ENCODE results near the gene LAX1.
"Not testable (repeated sequence)": the region's sequence is repeated elsewhere in the genome, so short reads cannot be mapped to it uniquely, and the experiment has no call there.

Gene LAX1

DNA sequence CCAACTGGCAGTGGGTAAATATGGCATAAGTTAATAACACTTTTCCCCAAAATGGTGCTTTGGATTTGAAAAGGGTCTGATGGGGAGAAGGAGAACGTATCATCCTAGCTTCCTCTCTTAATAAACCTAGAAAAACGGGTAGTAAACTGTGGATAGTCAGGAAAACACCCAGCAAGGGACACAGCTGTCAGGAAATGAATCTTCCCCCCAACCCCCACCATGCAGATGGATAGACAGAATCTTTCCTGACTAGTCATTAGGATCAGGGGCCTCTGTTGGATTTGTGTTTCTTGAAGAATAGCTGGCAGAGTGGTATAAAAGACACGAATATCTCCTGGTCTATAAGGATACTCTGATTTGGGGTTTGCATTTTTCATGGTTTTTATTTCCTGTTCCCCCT, 22.5 kb upstream of the LAX1 start:
- no peak for DNase-seq (ENCODE audit: low read depth)
- TF ChIP-seq CTCF (conservative IDR thresholded peaks at IDR 0.05; ENCODE audit: control insufficient read depth, insufficient read depth, low read depth, low read length): no peak
- no peak overlapping the region for H3K4me3 ChIP-seq (ENCODE audit: control insufficient read depth, low read depth, low read length)

GRCh38 chr1:203743091-203743571, 21.9 kb upstream of the LAX1 start:
- TF ChIP-seq CTCF (conservative IDR thresholded peaks at IDR 0.05; ENCODE audit: control insufficient read depth, insufficient read depth, low read depth, low read length): no peak
- no peak overlapping the region for H3K4me3 ChIP-seq (ENCODE audit: control insufficient read depth, low read depth, low read length)
- no peak for DNase-seq (ENCODE audit: low read depth)

GRCh38 chr1:203744075-203744972, 20.7 kb upstream of the LAX1 start:
- DNase-seq (ENCODE audit: low read depth): peak; percentile 46
- TF ChIP-seq CTCF (conservative IDR thresholded peaks at IDR 0.05; ENCODE audit: control insufficient read depth, insufficient read depth, low read depth, low read length): no peak
- no peak overlapping the region for H3K4me3 ChIP-seq (ENCODE audit: control insufficient read depth, low read depth, low read length)

- TF ChIP-seq CTCF (conservative IDR thresholded peaks at IDR 0.05; ENCODE audit: control insufficient read depth, insufficient read depth, low read depth, low read length): no peak
- DNase-seq (ENCODE audit: low read depth): no peak
- no peak overlapping the region for H3K4me3 ChIP-seq (ENCODE audit: control insufficient read depth, low read depth, low read length)
Observed at GRCh38 chr1:203746281-203746680, 18.7 kb upstream of the LAX1 start.

GRCh38 chr1:203751051-203751450, 13.9 kb upstream of the LAX1 start:
- no peak for DNase-seq (ENCODE audit: low read depth)
- no peak overlapping the region for H3K4me3 ChIP-seq (ENCODE audit: control insufficient read depth, low read depth, low read length)
- no peak for TF ChIP-seq CTCF (conservative IDR thresholded peaks at IDR 0.05; ENCODE audit: control insufficient read depth, insufficient read depth, low read depth, low read length)

DNA sequence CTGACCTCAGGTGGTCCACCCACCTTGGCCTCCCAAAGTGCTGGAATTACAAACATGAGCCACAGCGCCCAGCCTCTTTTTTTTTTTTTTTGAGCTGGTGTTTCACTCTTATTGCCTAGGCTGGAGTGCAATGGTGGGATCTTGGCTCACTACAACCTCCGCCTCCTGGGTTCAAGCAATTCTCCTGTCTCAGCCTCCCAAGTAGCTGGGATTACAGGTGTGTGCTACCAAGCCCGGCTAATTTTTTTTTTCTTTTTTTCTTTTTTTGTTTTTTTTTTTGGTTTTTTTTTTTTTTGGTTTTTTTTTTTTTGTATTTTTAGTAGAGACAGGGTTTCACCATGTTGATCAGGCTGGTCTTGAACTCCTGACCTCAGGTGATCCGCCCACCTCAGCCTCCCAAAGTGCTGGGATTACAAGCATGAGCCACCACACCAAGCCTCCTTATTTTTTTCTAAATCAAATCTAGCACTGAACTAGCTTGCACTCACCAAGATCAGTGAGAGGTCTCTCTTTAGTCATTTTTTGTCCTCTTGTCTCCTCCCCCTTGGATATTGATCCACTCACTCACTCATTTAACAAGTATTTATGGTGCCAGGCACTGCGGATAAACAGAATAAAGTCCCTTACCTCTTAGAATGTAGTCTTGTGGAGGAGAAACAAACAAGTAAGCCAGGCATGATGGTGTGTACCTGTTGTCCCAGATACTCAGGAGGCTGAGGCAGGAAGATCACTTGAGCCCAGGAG, 13.2 kb upstream of the LAX1 start:
- H3K4me3 ChIP-seq (ENCODE audit: control insufficient read depth, low read depth, low read length); DNase-seq (ENCODE audit: low read depth): not testable (repeated sequence)

DNA sequence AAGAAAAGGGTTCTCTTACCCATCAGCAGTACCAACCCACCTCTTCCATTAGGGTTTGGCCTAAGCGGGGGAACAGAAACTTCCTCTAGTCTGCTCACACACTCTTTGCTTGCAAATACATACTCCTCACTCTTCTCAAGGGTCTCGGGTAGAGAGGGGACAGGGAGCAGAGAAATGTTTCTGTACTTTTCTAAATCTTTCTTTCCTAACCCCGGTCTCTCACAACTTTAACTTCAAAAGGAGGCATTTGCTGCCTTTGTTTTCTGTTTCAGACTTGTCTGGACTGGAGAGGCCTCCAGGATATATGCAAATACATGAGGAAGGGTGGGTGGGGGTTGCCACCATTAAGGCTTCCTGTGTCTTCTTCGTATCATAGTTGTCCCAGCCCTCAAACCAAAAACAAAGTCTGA, 10.5 kb upstream of the LAX1 start:
- no peak for TF ChIP-seq CTCF (conservative IDR thresholded peaks at IDR 0.05; ENCODE audit: control insufficient read depth, insufficient read depth, low read depth, low read length)
- no peak for DNase-seq (ENCODE audit: low read depth)
- no peak overlapping the region for H3K4me3 ChIP-seq (ENCODE audit: control insufficient read depth, low read depth, low read length)
